SK-N-SH (cell line): ENCODE results near the gene TMEM74B. TPM values are rescaled to one million over a fixed set of nuclear protein-coding genes. Genes with fewer than 3 reads are reported as not detected.

Experiments used
- CTCF ChIA-PET: fragments of 300-600, 350-600 bp; formaldehyde crosslinking; extraction: SDS; loops from one replicate; lab custom pipeline; 2021; lab: Yijun Ruan, JAX
- POLR2A ChIA-PET: fragments of 350-600 bp; sonication (Branson Sonifier 250); formaldehyde crosslinking; extraction: SDS; loops from one replicate; lab custom pipeline; 2020; ENCODE audit warnings: antibody characterized with exemption, inconsistent platforms; lab: Yijun Ruan, JAX
- DNase-seq: peaks from one replicate; pipeline ENCODE4 v3.0.0; 2012
- H2AFZ ChIP-seq: fragments of 200-600 bp; sonication (generic); 2 replicates; pipeline ENCODE4 v1.8.1; 2016; ENCODE audit warnings: antibody characterized with exemption, mild to moderate bottlenecking, low read depth
- H3F3A ChIP-seq: fragments of 200-600 bp; sonication (generic); replicated peaks from 2 replicates; pipeline ENCODE3; 2016; ENCODE audit warnings: antibody characterized with exemption, mild to moderate bottlenecking; ENCODE audit not compliant: insufficient read depth
- H3K27ac ChIP-seq, 2 experiments: fragments of 200-500 bp in 1 of 2; fragments of 200-600 bp in 1 of 2; sonication (Bioruptor generic) in 1 of 2; sonication (generic), shearing (Covaris generic) in 1 of 2; 2 replicates each; pipeline versions ENCODE4 v1.5.1 to v1.6.1; 2014 to 2016; ENCODE audit warnings: low read depth in 2 of 2, inconsistent platforms in 1 of 2, low read length in 1 of 2, mild to moderate bottlenecking in 1 of 2, mixed read lengths in 1 of 2
- H3K27me3 ChIP-seq: fragments of 200-600 bp; sonication (generic), shearing (Covaris generic); 2 replicates; pipeline ENCODE4 v1.6.1; 2016; ENCODE audit warnings: mixed run types; ENCODE audit not compliant: insufficient read depth
- H3K36me3 ChIP-seq, 2 experiments: fragments of 200-500 bp in 1 of 2; fragments of 200-600 bp in 1 of 2; sonication (Bioruptor generic) in 1 of 2; sonication (generic) in 1 of 2; replicated peaks in 1 of 2; 2 replicates each; pipeline versions ENCODE3 to v1.5.1; 2014 to 2016; ENCODE audit warnings: low read length in 1 of 2, mild to moderate bottlenecking in 1 of 2; ENCODE audit not compliant: insufficient read depth in 2 of 2, control insufficient read depth in 1 of 2
- H3K4me1 ChIP-seq, 2 experiments: fragments of 200-500 bp in 1 of 2; fragments of 200-600 bp in 1 of 2; sonication (Bioruptor generic) in 1 of 2; sonication (generic), shearing (Covaris generic) in 1 of 2; 2 replicates each; pipeline versions ENCODE4 v1.5.1 to v1.6.1; 2014 to 2016; ENCODE audit warnings: low read depth in 1 of 2, low read length in 1 of 2, mixed run types in 1 of 2; ENCODE audit not compliant: insufficient read depth in 2 of 2, control insufficient read depth in 1 of 2
- H3K4me2 ChIP-seq: fragments of 200-600 bp; sonication (generic), shearing (Covaris generic); 2 replicates; pipeline ENCODE4 v1.6.1; 2017; ENCODE audit warnings: mixed run types
- H3K4me3 ChIP-seq, 2 experiments: fragments of 200-500 bp in 1 of 2; fragments of 200-600 bp in 1 of 2; sonication (Bioruptor generic) in 1 of 2; sonication (generic), shearing (Covaris generic) in 1 of 2; 2 replicates each; pipeline versions ENCODE4 v1.5.1 to v1.8.1; 2014 to 2016; ENCODE audit warnings: low read depth in 2 of 2, inconsistent platforms in 1 of 2, low read length in 1 of 2, mild to moderate bottlenecking in 1 of 2, mixed read lengths in 1 of 2, moderate library complexity in 1 of 2
- H3K79me2 ChIP-seq: fragments of 200-600 bp; sonication (generic); 2 replicates; pipeline ENCODE4 v1.8.1; 2017; ENCODE audit warnings: mild to moderate bottlenecking; ENCODE audit not compliant: insufficient read depth
- H3K9ac ChIP-seq: fragments of 200-600 bp; sonication (generic); 2 replicates; pipeline ENCODE4 v1.6.1; 2017; ENCODE audit warnings: mixed run types
- H3K9me2 ChIP-seq: fragments of 200-600 bp; sonication (generic); 2 replicates; pipeline ENCODE4 v1.6.1; 2017; ENCODE audit warnings: mixed run types
- H3K9me3 ChIP-seq: fragments of 200-600 bp; sonication (generic); 2 replicates; pipeline ENCODE4 v1.6.1; 2017; ENCODE audit warnings: mixed run types, mild to moderate bottlenecking, moderate library complexity
- H4K20me1 ChIP-seq: fragments of 200-600 bp; sonication (generic); 2 replicates; pipeline ENCODE4 v1.6.1; 2017; ENCODE audit warnings: mild to moderate bottlenecking, mixed run types; ENCODE audit not compliant: insufficient read depth
- EP300 ChIP-seq, 2 experiments: IDR thresholded peaks; 2 replicates each; pipeline versions ENCODE4 v1.4.0 to v1.6.1; 2012; ENCODE audit warnings: borderline replicate concordance in 1 of 2, low read depth in 1 of 2, low read length in 1 of 2
- FOSL2 ChIP-seq: IDR thresholded peaks from 2 replicates; pipeline ENCODE4 v1.4.0; 2012; ENCODE audit warnings: low read depth, mild to moderate bottlenecking, moderate library complexity, borderline replicate concordance
- FOXJ3 ChIP-seq: sonication (generic); formaldehyde crosslinking; IDR thresholded peaks from 2 replicates; pipeline ENCODE4 v1.5.1; 2020; ENCODE audit warnings: mild to moderate bottlenecking, missing genetic modification reagents
- FOXM1 ChIP-seq: IDR thresholded peaks from 2 replicates; pipeline ENCODE4 v1.4.0; 2012; ENCODE audit warnings: low read depth, mild to moderate bottlenecking
- GABPA ChIP-seq: IDR thresholded peaks from 2 replicates; pipeline ENCODE4 v1.4.0; 2012; ENCODE audit warnings: low read depth, mild to moderate bottlenecking
- IRF3 ChIP-seq: fragments of 150-350 bp; IDR thresholded peaks from 2 replicates; pipeline ENCODE4 v1.6.1; 2016; ENCODE audit warnings: mild to moderate bottlenecking, low read depth, low read length
- JUND ChIP-seq: IDR thresholded peaks from 2 replicates; pipeline ENCODE4 v1.4.0; 2012
- MAX ChIP-seq: IDR thresholded peaks from 2 replicates; pipeline ENCODE4 v1.4.0; 2012; ENCODE audit warnings: low read depth
- MXI1 ChIP-seq: IDR thresholded peaks from 2 replicates; pipeline ENCODE4 v1.6.1; 2012; ENCODE audit warnings: mild to moderate bottlenecking, low read depth, low read length, improper control_type of control experiment
- NFIC ChIP-seq: IDR thresholded peaks from 2 replicates; pipeline ENCODE4 v1.4.0; 2012; ENCODE audit warnings: borderline replicate concordance
- PBX3 ChIP-seq: IDR thresholded peaks from 2 replicates; pipeline ENCODE4; 2012
- POLR2AphosphoS5 ChIP-seq: IDR thresholded peaks from 2 replicates; pipeline ENCODE4 v1.6.1; 2012; ENCODE audit warnings: low read depth, low read length
- RCOR1 ChIP-seq: fragments of 150-350 bp; IDR thresholded peaks from 2 replicates; pipeline ENCODE4 v1.6.1; 2017; ENCODE audit warnings: antibody characterized with exemption, low read length
- SIN3A ChIP-seq: IDR thresholded peaks from 2 replicates; pipeline ENCODE4 v1.6.1; 2012; ENCODE audit warnings: low read depth, mild to moderate bottlenecking, low read length, moderate library complexity, borderline replicate concordance
- TAF1 ChIP-seq: IDR thresholded peaks from 2 replicates; pipeline ENCODE4 v1.6.1; 2012; ENCODE audit warnings: low read depth, mild to moderate bottlenecking, low read length, moderate library complexity, borderline replicate concordance
- TCF12 ChIP-seq: IDR thresholded peaks from 2 replicates; pipeline ENCODE4 v1.4.0; 2012
- TEAD4 ChIP-seq: IDR thresholded peaks from 2 replicates; pipeline ENCODE4 v1.4.0; 2012; ENCODE audit warnings: mild to moderate bottlenecking, borderline replicate concordance; ENCODE audit not compliant: insufficient read depth
- USF1 ChIP-seq: IDR thresholded peaks from 2 replicates; pipeline ENCODE4 v1.4.0; 2012; ENCODE audit warnings: low read depth, borderline replicate concordance
- USF2 ChIP-seq: fragments of 150-350 bp; IDR thresholded peaks from 2 replicates; pipeline ENCODE4 v1.6.1; 2017; ENCODE audit warnings: antibody characterized with exemption, low read length, low read depth, borderline replicate concordance
- ZBTB33 ChIP-seq: IDR thresholded peaks from 2 replicates; pipeline ENCODE4 v1.4.0; 2012; ENCODE audit warnings: low read depth, borderline replicate concordance
- WGBS: methylation state at CpG from one replicate; pipeline ENCODE4 v1.1.6; 2017; ENCODE audit warnings: low lambda C conversion rate; 5-methylcytosine and 5-hydroxymethylcytosine counted together
- polyA plus RNA-seq, 3 experiments: library from polyadenylated mRNA; depleted of rRNA; stranded (reverse); fragments of >200 nt; gene quantifications; 2 replicates each; pipeline ENCODE4 v1.2.3, GENCODE V29; 2012

TMEM74B gene
- polyA plus RNA-seq (2012; rRNA removed): 1.8 and 2.6 TPM in 2 replicates
- polyA plus RNA-seq (2012; cell fraction: cytosol; rRNA removed): 0.22 and 0.38 TPM in 2 replicates
- 18.7 and 19.1 TPM in 2 replicates for polyA plus RNA-seq (2012; cell fraction: nucleus; rRNA removed)

- peak within 1 kb of the TSS; percentile 74; the same call in 1 of the 2 replicates for H3K4me2 ChIP-seq
- no peak within 1 kb of the TSS for H3K9ac ChIP-seq
Observed at GRCh38 chr20:1184638-1185315, at the start of gene TMEM74B. Gene TMEM74B, minus strand, starts transcription at chr20:1184981. Its CDS starts 1,180 bp downstream, at chr20:1183801.

More at GRCh38 chr20:1184638-1185315, at the start of gene TMEM74B:
- Histone ChIP-seq H3K4me3 (peak within 1 kb of the TSS; percentile 48 to 50; a peak in 3 of 4 replicates), H2AFZ (no peak within 1 kb of the TSS), H3K9me3 (no peaks in the 10 kb centered on the region), H3K27ac (no peak within 1 kb of the TSS), H3K79me2 (no peaks in the 10 kb centered on the region), H3K4me1 (peaks cover 0 to 3% of the 10 kb centered on the region in 2 experiments; a peak in 1 of 4 replicates), H3F3A (no peaks in the 10 kb centered on the region), H3K9me2 (no peaks in the 10 kb centered on the region)
- POLR2A ChIA-PET: interaction anchor here (1.6 kb wide), 1 partner anchor 11 kb away, joined by 3 read pairs; no protein-coding TSS in a partner anchor
- TF ChIP-seq TCF12 (no peak), SIN3A (no peak), MAX (no peak), PBX3 (no peak), EP300 (IDR thresholded peaks at IDR 0.05; ENCODE audit: borderline replicate concordance in 1 of 2, low read depth in 1 of 2, low read length in 1 of 2) (no peak), FOXM1 (no peak), FOSL2 (no peak), RCOR1 (no peak), POLR2AphosphoS5 (no peak), JUND (no peak), GABPA (no peak), USF2 (no peak), ZBTB33 (no peak), IRF3 (no peak), USF1 (no peak), NFIC (no peak), MXI1 (no peak), TAF1 (no peak), FOXJ3 (CRISPR knock-in tag) (no peak), TEAD4 (no peak)
- TF ChIP-seq, all 33 proteins: peak for 0
- DNase-seq: peak; percentile 79
- CTCF ChIA-PET: interaction anchor here (0.6 to 4.9 kb wide), 16 partner anchors 8 to 366 kb away, joined by 3 to 33 read pairs (median 6); partner anchors contain the start of gene NSFL1C
- no peaks in the 10 kb centered on the region for H3K27me3 ChIP-seq
- no peaks in the 10 kb centered on the region for H4K20me1 ChIP-seq
- WGBS: 36% methylated on average over 15 of the region's 76 CpGs
- H3K36me3 ChIP-seq: no peaks in the 10 kb centered on the region
